ENCODE results near the gene AKAP11. TPM values are rescaled to one million over a fixed set of nuclear protein-coding genes. Genes with fewer than 3 reads are reported as not detected.

The AKAP11 gene
- total and polyA plus RNA-seq, 9 of the 15 experiments (the other 6 are each of a cell fraction or from before 2014, with no cell fraction given): 2.2 to 31.3 (median 10.9) TPM

GRCh38 chr13:42279080-42279479 lies 7.1 kb downstream of the AKAP11 start (continued):
- TF ChIP-seq, protein P1, sequence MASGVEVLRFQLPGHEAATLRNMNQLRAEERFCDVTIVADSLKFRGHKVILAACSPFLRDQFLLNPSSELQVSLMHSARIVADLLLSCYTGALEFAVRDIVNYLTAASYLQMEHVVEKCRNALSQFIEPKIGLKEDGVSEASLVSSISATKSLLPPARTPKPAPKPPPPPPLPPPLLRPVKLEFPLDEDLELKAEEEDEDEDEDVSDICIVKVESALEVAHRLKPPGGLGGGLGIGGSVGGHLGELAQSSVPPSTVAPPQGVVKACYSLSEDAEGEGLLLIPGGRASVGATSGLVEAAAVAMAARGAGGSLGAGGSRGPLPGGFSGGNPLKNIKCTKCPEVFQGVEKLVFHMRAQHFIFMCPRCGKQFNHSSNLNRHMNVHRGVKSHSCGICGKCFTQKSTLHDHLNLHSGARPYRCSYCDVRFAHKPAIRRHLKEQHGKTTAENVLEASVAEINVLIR (CRISPR knock-in tag; IDR thresholded peaks at IDR 0.05): no peak
- TF ChIP-seq POU5F1 (IDR thresholded peaks at IDR 0.05; ENCODE audit: borderline replicate concordance, low read depth, low read length, partially characterized antibody) (no peak), YBX1 (IDR thresholded peaks at IDR 0.05) (no peak), HDAC1 (IDR thresholded peaks at IDR 0.05) (0 out of 4 replicates have a peak, but pooled peaks of 1 of the 2 experiments have one; percentile 30), ZNF282 (CRISPR knock-in tag; IDR thresholded peaks at IDR 0.05) (no peak), ZKSCAN1 (IDR thresholded peaks at IDR 0.05; ENCODE audit: low read depth, low read length) (no peak), NBN (IDR thresholded peaks at IDR 0.05; ENCODE audit: low read depth) (0 out of 2 replicates have a peak, but pooled peaks have one; percentile 27), ZSCAN32 (CRISPR knock-in tag; IDR thresholded peaks at IDR 0.05) (no peak), POLR2A (conservative IDR thresholded peaks at IDR 0.05) (no peak), HDGF (IDR thresholded peaks at IDR 0.05) (no peak), MCM7 (IDR thresholded peaks at IDR 0.05) (no peak), ZNF23 (CRISPR knock-in tag; IDR thresholded peaks at IDR 0.05) (no peak), ZNF76 (CRISPR knock-in tag; IDR thresholded peaks at IDR 0.05; ENCODE audit: borderline replicate concordance) (no peak), EHMT2 (IDR thresholded peaks at IDR 0.05) (no peak), E4F1 (CRISPR knock-in tag; IDR thresholded peaks at IDR 0.05; ENCODE audit: borderline replicate concordance) (no peak), ZBTB1 (CRISPR knock-in tag; IDR thresholded peaks at IDR 0.05; ENCODE audit: borderline replicate concordance, low read depth) (no peak), MCM5 (IDR thresholded peaks at IDR 0.05; ENCODE audit: low read depth) (no peak), ZNF347 (CRISPR knock-in tag; IDR thresholded peaks at IDR 0.05; ENCODE audit: low read depth) (no peak)
- TF ChIP-seq, protein P2, sequence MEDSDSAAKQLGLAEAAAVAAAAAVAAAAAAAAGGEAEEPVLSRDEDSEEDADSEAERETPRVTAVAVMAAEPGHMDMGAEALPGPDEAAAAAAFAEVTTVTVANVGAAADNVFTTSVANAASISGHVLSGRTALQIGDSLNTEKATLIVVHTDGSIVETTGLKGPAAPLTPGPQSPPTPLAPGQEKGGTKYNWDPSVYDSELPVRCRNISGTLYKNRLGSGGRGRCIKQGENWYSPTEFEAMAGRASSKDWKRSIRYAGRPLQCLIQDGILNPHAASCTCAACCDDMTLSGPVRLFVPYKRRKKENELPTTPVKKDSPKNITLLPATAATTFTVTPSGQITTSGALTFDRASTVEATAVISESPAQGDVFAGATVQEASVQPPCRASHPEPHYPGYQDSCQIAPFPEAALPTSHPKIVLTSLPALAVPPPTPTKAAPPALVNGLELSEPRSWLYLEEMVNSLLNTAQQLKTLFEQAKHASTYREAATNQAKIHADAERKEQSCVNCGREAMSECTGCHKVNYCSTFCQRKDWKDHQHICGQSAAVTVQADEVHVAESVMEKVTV (CRISPR knock-in tag; IDR thresholded peaks at IDR 0.05): no peak
- TF ChIP-seq, protein P3, sequence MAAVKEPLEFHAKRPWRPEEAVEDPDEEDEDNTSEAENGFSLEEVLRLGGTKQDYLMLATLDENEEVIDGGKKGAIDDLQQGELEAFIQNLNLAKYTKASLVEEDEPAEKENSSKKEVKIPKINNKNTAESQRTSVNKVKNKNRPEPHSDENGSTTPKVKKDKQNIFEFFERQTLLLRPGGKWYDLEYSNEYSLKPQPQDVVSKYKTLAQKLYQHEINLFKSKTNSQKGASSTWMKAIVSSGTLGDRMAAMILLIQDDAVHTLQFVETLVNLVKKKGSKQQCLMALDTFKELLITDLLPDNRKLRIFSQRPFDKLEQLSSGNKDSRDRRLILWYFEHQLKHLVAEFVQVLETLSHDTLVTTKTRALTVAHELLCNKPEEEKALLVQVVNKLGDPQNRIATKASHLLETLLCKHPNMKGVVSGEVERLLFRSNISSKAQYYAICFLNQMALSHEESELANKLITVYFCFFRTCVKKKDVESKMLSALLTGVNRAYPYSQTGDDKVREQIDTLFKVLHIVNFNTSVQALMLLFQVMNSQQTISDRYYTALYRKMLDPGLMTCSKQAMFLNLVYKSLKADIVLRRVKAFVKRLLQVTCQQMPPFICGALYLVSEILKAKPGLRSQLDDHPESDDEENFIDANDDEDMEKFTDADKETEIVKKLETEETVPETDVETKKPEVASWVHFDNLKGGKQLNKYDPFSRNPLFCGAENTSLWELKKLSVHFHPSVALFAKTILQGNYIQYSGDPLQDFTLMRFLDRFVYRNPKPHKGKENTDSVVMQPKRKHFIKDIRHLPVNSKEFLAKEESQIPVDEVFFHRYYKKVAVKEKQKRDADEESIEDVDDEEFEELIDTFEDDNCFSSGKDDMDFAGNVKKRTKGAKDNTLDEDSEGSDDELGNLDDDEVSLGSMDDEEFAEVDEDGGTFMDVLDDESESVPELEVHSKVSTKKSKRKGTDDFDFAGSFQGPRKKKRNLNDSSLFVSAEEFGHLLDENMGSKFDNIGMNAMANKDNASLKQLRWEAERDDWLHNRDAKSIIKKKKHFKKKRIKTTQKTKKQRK (IDR thresholded peaks at IDR 0.05; ENCODE audit: borderline replicate concordance, low read depth, low read length): no peak
- TF ChIP-seq, protein P4, sequence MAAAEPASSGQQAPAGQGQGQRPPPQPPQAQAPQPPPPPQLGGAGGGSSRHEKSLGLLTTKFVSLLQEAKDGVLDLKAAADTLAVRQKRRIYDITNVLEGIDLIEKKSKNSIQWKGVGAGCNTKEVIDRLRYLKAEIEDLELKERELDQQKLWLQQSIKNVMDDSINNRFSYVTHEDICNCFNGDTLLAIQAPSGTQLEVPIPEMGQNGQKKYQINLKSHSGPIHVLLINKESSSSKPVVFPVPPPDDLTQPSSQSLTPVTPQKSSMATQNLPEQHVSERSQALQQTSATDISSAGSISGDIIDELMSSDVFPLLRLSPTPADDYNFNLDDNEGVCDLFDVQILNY (CRISPR knock-in tag; IDR thresholded peaks at IDR 0.05): no peak

Data from K562 (cell line).